Neural cell (in vitro differentiated cells): Measurements from ENCODE around the gene NOTUM. TPM values are rescaled to one million over a fixed set of nuclear protein-coding genes. Genes with fewer than 3 reads are reported as not detected.

Experiments used
- H2AFZ ChIP-seq: fragments of 200-600, 300-800 bp; sonication (generic), shearing (Covaris generic); 2 replicates; pipeline ENCODE4 v1.6.0; 2014; ENCODE audit warnings: low read depth, mild to moderate bottlenecking, antibody characterized with exemption, low read length, moderate library complexity
- H3F3A ChIP-seq: fragments of 200-600 bp; shearing (Covaris generic); 2 replicates; pipeline ENCODE4 v1.6.1; 2016; ENCODE audit warnings: mild to moderate bottlenecking, moderate library complexity, mixed read lengths, antibody characterized with exemption, low read length; ENCODE audit not compliant: insufficient read depth, poor library complexity, severe bottlenecking
- H3K27ac ChIP-seq: fragments of 200-600, 300-800 bp; sonication (generic), shearing (Covaris generic); 2 replicates; pipeline ENCODE4 v1.5.1; 2014; ENCODE audit warnings: mild to moderate bottlenecking, low read length, moderate library complexity
- H3K27me3 ChIP-seq: fragments of 300-800, 200-600 bp; sonication (generic), shearing (Covaris generic); 2 replicates; pipeline ENCODE4 v1.6.0; 2014; ENCODE audit warnings: mild to moderate bottlenecking, low read depth, low read length, moderate library complexity; ENCODE audit not compliant: insufficient read depth
- H3K36me3 ChIP-seq: fragments of 300-800, 200-600 bp; sonication (generic), shearing (Covaris generic); 2 replicates; pipeline ENCODE4 v1.5.1; 2014; ENCODE audit warnings: mild to moderate bottlenecking, antibody characterized with exemption, low read length, moderate library complexity; ENCODE audit not compliant: insufficient read depth
- H3K4me2 ChIP-seq: fragments of 300-800, 200-600 bp; sonication (generic), shearing (Covaris generic); 2 replicates; pipeline ENCODE4 v1.6.0; 2014; ENCODE audit warnings: mild to moderate bottlenecking, low read length
- H3K4me3 ChIP-seq: fragments of 300-800, 200-600 bp; sonication (generic), shearing (Covaris generic); 2 replicates; pipeline ENCODE4 v1.5.1; 2014; ENCODE audit warnings: mild to moderate bottlenecking, low read length, moderate library complexity
- H3K79me2 ChIP-seq: fragments of 200-600 bp; shearing (Covaris generic); replicated peaks from 2 replicates; pipeline ENCODE4 v1.6.0; 2014; ENCODE audit warnings: mild to moderate bottlenecking, low read length, moderate library complexity; ENCODE audit not compliant: insufficient read depth
- H3K9ac ChIP-seq: fragments of 300-800, 200-600 bp; sonication (generic), shearing (Covaris generic); 2 replicates; pipeline ENCODE4 v1.6.1; 2016; ENCODE audit warnings: mild to moderate bottlenecking, low read length, mixed read lengths
- H3K9me2 ChIP-seq: fragments of 200-600 bp; shearing (Covaris generic); 2 replicates; pipeline ENCODE4 v1.6.1; 2016; ENCODE audit warnings: mild to moderate bottlenecking, low read length, mixed read lengths; ENCODE audit not compliant: insufficient read depth
- H3K9me3 ChIP-seq: fragments of 200-600, 300-800 bp; sonication (generic), shearing (Covaris generic); 2 replicates; pipeline ENCODE4 v1.6.1; 2016; ENCODE audit warnings: mild to moderate bottlenecking, mixed run types, low read length, moderate library complexity, mixed read lengths
- H4K20me1 ChIP-seq: fragments of 200-600 bp; shearing (Covaris generic); 2 replicates; pipeline ENCODE4 v1.6.1; 2016; ENCODE audit warnings: mild to moderate bottlenecking, mixed run types; ENCODE audit not compliant: insufficient read depth
- CTCF ChIP-seq: fragments of 450-650 bp; IDR thresholded peaks from 2 replicates; pipeline ENCODE4 v1.5.1; 2014; ENCODE audit warnings: antibody characterized with exemption, mild to moderate bottlenecking, moderate library complexity; ENCODE audit not compliant: poor library complexity, severe bottlenecking
- EP300 ChIP-seq: fragments of 450-650 bp; conservative IDR thresholded peaks from 2 replicates; pipeline ENCODE4 v1.6.1; 2014; ENCODE audit warnings: antibody characterized with exemption, mild to moderate bottlenecking, moderate library complexity; ENCODE audit not compliant: poor library complexity, severe bottlenecking
- EZH2 ChIP-seq: fragments of 200-600, 300-800 bp; shearing (Covaris generic), sonication (generic); IDR thresholded peaks from 2 replicates; pipeline ENCODE4 v1.6.1; 2014; ENCODE audit warnings: antibody characterized with exemption, low read length, borderline replicate concordance, mild to moderate bottlenecking; ENCODE audit not compliant: insufficient read depth, poor library complexity, severe bottlenecking
- MXI1 ChIP-seq: fragments of 450-650 bp; conservative IDR thresholded peaks from 2 replicates; pipeline ENCODE4 v1.6.1; 2014; ENCODE audit warnings: antibody characterized with exemption, mild to moderate bottlenecking; ENCODE audit not compliant: poor library complexity, severe bottlenecking
- POLR2AphosphoS5 ChIP-seq: IDR thresholded peaks from 2 replicates; pipeline ENCODE4 v1.6.1; 2012
- RAD21 ChIP-seq: fragments of 450-650 bp; conservative IDR thresholded peaks from 2 replicates; pipeline ENCODE4 v1.6.1; 2014; ENCODE audit warnings: antibody characterized with exemption, mild to moderate bottlenecking, moderate library complexity
- REST ChIP-seq: IDR thresholded peaks from 2 replicates; pipeline ENCODE4 v1.6.1; 2012; ENCODE audit warnings: borderline replicate concordance
- SMC3 ChIP-seq: fragments of 450-650 bp; conservative IDR thresholded peaks from 2 replicates; pipeline ENCODE4 v1.6.1; 2014; ENCODE audit warnings: antibody characterized with exemption, mild to moderate bottlenecking, moderate library complexity; ENCODE audit not compliant: poor library complexity
- TAF1 ChIP-seq: IDR thresholded peaks from 2 replicates; pipeline ENCODE4 v1.6.1; 2012; ENCODE audit warnings: low read depth
- polyA plus RNA-seq: library from polyadenylated mRNA; depleted of rRNA; stranded (reverse); fragments of >200 nt; gene quantifications from 2 replicates; pipeline ENCODE4 v1.2.3, GENCODE V29; 2014

Gene NOTUM
- polyA plus RNA-seq, 1 donor from 2014 or later, result not detected

- Histone ChIP-seq H3K9me2 (no peaks in the 10 kb centered on the region), H3K9me3 (no peaks in the 10 kb centered on the region), H3K27ac (no peak overlapping the region), H2AFZ (no peak overlapping the region), H3F3A (no peaks in the 10 kb centered on the region), H3K27me3 (no peaks in the 10 kb centered on the region), H4K20me1 (no peaks in the 10 kb centered on the region), H3K4me2 (peak overlapping the region; percentile 91), H3K79me2 (no peaks in the 10 kb centered on the region), H3K36me3 (no peaks in the 10 kb centered on the region), H3K4me3 (peak overlapping the region; percentile 88), H3K9ac (peak overlapping the region; percentile 69)
- TF ChIP-seq RAD21 (peak; percentile 12), EP300 (no peak), SMC3 (peak; percentile 14), MXI1 (peak; percentile 71), REST (no peak), EZH2 (no peak), TAF1 (no peak), POLR2AphosphoS5 (no peak), CTCF (no peak)
Measured at GRCh38 chr17:81910840-81911276, 50.1 kb downstream of the NOTUM start.

GRCh38 chr17:81909966-81910839 lies 50.8 kb downstream of the NOTUM start:
- Histone ChIP-seq H3K27ac (no peak overlapping the region), H2AFZ (no peak overlapping the region), H3K4me3 (peak overlapping the region; percentile 88), H3K4me2 (peak overlapping the region; percentile 91), H3K9ac (peak overlapping the region; percentile 69), H3K36me3 (no peaks in the 10 kb centered on the region), H3K9me2 (no peaks in the 10 kb centered on the region), H3K79me2 (no peaks in the 10 kb centered on the region), H3K9me3 (no peaks in the 10 kb centered on the region), H3K27me3 (no peaks in the 10 kb centered on the region), H3F3A (no peaks in the 10 kb centered on the region), H4K20me1 (no peaks in the 10 kb centered on the region)
- TF ChIP-seq POLR2AphosphoS5 (no peak), REST (no peak), EZH2 (no peak), MXI1 (no peak)
